NCI-H446 treated with DMSO at 0.1 percent for 48 hours (cell line): Measurements from ENCODE around the gene FLNB.
"Not testable (repeated sequence)": the region's sequence is repeated elsewhere in the genome, so short reads cannot be mapped to it uniquely, and the experiment has no call there.

Source experiments
- DNase-seq: peaks from one replicate; lab custom pipeline; 2025; lab: John Stamatoyannopoulos, UW

The FLNB gene

GRCh38 chr3:57982561-57983243, 25.5 kb upstream of the FLNB start:
- DNase-seq: no peak

- DNase-seq: no peak
These were observed 24.3 kb upstream of the FLNB start for GRCh38 chr3:57983734-57984518.

DNA sequence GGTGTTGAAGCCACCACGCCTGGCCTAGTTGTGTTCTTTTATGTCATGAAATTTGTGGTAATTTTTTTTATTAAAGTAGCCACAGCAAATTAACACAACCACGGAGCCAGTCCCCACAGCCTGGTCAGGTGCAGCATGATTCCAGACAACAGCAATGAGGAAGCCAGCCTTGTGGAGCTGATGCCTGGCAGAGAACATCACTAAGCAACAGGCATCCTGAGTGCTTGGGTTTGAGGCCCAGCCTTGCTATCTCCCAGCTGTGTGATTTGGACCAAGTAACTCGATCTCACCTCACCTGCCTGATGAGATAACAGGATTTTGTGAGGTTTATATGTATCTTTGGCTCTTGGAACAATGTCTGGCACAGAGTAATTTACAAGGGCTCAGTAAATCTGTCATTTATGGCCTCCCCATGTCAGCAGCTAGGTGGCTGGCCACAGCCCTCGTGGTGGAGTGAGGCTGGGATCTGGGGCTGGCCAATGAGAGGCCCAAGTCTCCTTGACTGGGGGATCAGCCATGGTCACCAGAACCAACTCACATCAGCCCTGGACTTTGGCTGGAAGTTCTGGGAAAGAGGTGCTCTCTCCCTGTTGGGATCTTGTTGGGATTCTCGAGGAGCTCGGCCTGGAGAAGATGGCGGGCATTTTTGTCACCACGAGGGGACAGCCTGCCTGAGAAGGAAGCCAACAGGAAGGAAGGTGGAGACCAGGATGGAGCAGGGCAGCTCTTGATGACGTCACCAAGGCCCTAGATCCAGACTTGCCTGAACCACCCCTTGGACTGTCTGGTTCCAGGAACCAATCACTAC, 22.8 kb upstream of the FLNB start:
- no peak for DNase-seq

- DNase-seq: no peak
These were observed 22.3 kb upstream of the FLNB start for GRCh38 chr3:57985984-57986246.

GRCh38 chr3:57986261-57986660, 22.0 kb upstream of the FLNB start:
- DNase-seq: no peak

GRCh38 chr3:57989198-57989597, 19.0 kb upstream of the FLNB start:
- DNase-seq: not testable (repeated sequence)

- no peak for DNase-seq
These were observed 18.6 kb upstream of the FLNB start for GRCh38 chr3:57989646-57990045.

GRCh38 chr3:57992452-57993213, 15.6 kb upstream of the FLNB start:
- DNase-seq: no peak

- no peak for DNase-seq
These were observed 9.6 kb upstream of the FLNB start for GRCh38 chr3:57998366-57999283.

DNA sequence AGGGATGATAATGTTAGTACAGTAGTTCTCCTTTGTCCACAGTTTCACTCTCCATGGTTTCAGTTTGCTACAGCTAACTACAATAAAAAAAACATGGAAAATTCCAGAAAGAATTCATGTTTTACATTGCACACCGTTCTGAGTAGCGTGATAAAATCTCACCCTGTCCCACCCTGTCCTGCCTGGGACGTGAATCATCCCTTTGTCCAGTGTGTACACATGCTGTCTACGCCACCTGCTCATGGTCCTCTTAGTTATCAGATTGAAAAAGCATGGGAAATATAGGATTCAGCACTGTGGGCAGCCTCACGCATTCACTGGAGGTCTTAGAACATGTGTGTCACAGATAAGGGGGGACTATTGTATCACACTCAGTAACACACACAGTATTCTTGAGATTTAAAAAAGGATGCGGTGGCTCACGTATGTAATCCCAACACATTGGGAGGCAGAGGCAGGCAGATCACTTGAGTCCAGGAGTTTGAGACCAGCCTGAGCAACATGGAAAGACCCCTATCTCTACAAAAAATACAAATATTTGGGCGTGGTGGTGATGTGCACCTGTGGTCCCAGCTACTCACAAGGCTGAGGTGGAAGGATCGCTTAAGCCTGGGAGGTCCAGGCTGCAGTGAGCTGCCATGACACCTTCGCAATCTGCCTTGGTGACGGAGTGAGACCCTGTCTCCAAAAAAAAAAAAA, 8.7 kb upstream of the FLNB start:
- no peak for DNase-seq

DNA sequence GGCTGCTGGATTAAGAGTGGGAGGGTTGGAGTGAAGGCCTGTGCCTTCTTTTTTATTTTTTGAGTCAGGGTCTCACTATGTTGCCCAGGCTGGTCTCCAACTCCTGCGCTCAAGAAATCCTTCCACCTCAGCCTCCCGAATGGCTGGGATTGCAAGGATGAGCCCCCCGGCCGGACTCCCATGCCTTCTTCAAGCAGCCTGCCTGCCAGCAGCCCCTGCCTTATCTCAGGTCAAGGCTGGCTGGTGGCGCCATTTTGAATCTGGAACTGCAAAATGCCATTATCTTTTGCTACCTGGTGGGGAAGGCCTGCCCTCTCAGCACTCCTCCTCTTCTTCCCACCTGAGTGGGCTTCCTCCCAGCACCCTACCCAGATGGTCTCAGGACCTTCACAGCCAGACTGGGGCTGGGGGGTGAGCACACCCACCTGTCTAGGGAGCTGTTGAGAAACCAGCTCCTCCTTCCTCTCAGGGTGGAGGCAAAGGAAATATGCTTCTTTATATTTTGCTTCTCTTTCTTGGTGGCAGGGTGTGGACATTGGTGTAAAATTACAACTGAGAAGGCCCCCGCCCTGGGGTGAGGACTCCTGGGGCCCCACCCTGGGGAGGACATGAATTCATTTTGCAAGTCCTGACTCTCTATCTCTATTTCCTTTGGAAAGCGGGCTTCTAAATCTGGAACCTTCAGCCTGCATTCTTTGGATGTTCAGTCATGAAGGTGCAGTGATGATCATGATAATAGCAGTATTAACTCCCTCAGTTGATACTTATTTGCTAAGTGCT, 7.7 kb upstream of the FLNB start:
- no peak for DNase-seq

- DNase-seq: no peak
These were observed 7.1 kb upstream of the FLNB start for GRCh38 chr3:58001086-58001467.

DNA sequence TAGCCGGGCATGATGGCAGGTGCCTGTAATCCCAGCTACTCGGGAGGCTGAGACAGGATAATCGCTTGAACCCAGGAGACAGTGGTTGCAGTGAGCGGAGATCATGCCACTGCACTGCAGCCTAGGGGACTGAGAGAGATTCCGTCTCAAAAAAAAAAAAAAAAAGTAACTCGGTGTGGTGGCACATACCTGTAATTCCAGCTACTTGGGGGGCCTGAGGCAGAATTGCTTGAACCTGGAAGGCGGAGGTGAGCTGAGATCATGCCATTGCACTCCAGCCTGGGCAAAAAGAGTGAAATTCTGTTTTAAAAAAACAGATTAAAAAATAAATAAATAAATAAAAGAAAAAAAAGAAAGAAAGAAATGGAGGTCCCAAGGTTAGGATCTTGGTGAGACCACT, 6.2 kb upstream of the FLNB start:
- no peak for DNase-seq

DNA sequence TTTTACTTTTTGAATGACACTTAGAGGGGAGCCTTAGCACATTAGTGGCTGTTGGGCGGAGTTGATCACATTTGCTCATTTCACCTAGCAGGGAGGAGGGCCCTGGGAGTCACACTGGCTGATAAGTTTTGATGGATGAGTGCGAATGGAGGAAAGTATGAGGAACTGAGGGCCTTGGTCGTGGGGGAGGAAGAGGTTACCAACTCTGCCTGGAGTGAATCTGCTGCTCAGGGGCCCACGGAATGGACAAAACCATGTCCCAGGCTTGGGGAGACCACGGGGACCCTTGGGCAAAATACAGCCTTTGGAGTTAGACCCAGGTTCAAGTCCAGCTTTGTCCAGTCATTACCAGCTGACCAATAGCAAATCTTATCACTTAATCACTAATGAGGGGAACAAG, 5.1 kb upstream of the FLNB start:
- DNase-seq: no peak

DNA sequence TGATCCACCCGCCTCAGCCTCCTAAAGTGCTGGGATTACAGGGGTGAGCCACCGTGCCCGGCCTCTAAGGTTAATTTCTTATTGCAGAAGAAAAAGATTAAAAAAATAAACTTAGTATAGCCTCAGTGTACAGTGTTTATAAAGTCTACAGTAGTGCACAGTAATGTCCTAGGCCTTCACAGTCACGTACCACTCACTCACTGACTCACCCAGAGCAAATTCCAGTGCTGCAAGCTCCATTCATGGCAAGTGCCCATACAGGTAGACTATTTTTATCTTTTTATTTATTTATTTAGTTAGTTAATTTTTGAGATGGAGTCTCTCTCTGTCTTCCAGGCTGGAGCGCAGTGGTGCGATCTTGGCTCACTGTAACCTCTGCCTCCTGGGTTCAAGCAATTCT, 3.2 kb upstream of the FLNB start:
- no peak for DNase-seq

DNA sequence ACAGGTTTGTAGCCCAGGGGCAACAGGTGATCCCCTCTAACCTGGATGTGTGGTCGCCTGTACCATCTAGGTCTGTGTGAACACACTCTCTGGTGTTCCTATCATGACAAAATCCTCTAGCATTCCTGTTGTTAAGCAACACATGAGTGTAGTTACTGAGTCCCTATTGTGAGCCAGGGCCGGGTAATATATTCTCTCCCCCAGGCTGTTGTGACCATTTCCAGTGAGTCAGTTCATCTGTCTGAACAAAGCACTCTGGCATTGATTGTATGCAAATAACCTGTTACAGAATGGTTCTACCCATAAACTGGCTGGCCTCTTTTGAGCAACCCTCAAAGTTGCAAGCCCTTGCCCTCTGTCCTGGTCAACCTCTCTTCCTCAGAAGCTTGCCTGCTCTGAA, 2.6 kb upstream of the FLNB start:
- no peak for DNase-seq

DNA sequence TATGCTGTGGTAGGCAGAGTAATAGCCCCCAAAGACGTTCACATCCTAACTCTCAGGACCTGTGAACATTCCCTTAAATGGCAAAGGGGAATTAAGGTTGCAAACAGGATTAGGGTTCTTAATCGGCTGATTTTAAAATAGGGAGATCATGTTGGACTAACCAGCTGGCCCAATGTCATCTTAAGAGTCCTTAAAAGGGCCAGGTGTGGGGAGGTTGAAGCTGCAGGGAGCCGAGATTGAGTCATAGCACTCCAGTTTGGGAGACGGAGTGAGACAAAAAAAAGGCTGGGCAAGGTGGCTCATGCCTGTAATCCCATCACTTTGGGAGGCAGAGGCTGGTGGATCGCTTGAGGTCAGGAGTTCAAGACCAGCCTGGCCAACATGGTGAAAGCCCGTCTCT, 1.6 kb upstream of the FLNB start:
- DNase-seq: no peak

GRCh38 chr3:58009026-58009748, 965 bp downstream of the FLNB start:
- no peak for DNase-seq
